ENCODE results near the gene CLOCK. TPM values are rescaled to one million over a fixed set of nuclear protein-coding genes. Genes with fewer than 3 reads are reported as not detected.

The CLOCK gene
- polyA plus RNA-seq, 1 of the 3 experiments (the other 2 are of a cell fraction), result 4.2 TPM

DNA sequence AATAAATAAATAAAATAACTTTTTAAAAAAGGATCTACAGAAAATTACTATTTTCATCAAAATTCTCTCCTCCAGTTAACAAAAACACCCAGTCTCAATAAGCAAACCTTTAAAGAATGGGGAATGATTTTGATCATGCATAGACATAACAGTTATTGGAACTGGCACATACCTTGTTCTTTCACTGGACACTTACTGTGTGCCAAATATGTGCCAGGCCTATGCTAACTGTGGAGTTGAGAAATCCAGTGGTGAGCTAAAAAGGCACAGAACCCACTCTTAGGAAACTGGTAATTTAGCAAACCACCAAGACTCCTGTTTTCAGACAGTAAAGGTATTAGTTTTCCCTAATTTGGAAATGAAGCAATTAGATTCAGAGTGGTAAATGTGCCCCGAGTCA, 39.1 kb downstream of the CLOCK start:
- Histone ChIP-seq H2AFZ (ENCODE audit: low read depth) (no peak overlapping the region), H3K4me1 (ENCODE audit: control insufficient read depth in 1 of 2, insufficient read depth in 2 of 2, low read depth in 1 of 2, low read length in 1 of 2) (no peaks in the 10 kb centered on the region; a peak in 1 of 4 replicates), H3K36me3 (replicated peaks in 1 of 2; ENCODE audit: control insufficient read depth in 1 of 2, insufficient read depth in 2 of 2, low read length in 1 of 2) (peaks cover 2 to 5% of the 10 kb centered on the region in 2 experiments), H4K20me1 (ENCODE audit: insufficient read depth) (no peaks in the 10 kb centered on the region), H3K4me3 (ENCODE audit: low read depth in 2 of 2, low read length in 1 of 2) (no peak overlapping the region), H3F3A (replicated peaks; ENCODE audit: insufficient read depth) (peaks cover 14% of the 10 kb centered on the region), H3K79me2 (ENCODE audit: insufficient read depth) (peaks cover 45% of the 10 kb centered on the region; the same call in 1 of the 2 replicates), H3K9ac (no peak overlapping the region), H3K27me3 (ENCODE audit: insufficient read depth) (no peaks in the 10 kb centered on the region), H3K4me2 (no peak overlapping the region), H3K27ac (ENCODE audit: low read depth in 2 of 2, low read length in 1 of 2) (no peak overlapping the region), H3K9me3 (no peaks in the 10 kb centered on the region), H3K9me2 (no peaks in the 10 kb centered on the region)
- 100% methylated on average over 1 of the region's 1 CpG for WGBS (ENCODE audit: low lambda C conversion rate)
- TF ChIP-seq NRF1 (IDR thresholded peaks at IDR 0.05; ENCODE audit: low read depth, low read length) (no peak), SIN3A (IDR thresholded peaks at IDR 0.05; ENCODE audit: borderline replicate concordance, low read depth, low read length) (no peak), RCOR1 (IDR thresholded peaks at IDR 0.05; ENCODE audit: low read length) (no peak), TCF12 (IDR thresholded peaks at IDR 0.05) (no peak)
- no peak for DNase-seq
- ChIA-PET POLR2A (no interaction called here), CTCF (no interaction called here)

DNA sequence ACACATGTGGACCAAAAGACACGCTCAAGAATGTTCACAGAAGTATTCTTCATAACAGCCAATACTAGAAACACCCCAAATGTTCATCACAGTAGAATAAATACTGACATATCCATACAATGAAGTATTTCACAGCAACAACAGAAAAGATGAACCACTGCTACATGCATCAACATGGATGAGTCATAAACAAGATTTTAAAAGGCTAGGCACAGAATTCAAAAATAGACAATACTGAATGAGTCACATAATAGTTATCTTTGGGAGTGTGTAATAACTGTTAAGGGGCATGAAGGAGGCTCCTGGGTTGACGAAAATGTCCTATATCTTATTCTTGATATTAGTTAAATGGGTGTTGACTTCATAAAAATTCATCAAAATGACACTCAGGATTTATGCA, 43.5 kb downstream of the CLOCK start:
- H3K79me2 ChIP-seq (ENCODE audit: insufficient read depth), result peaks cover 53% of the 10 kb centered on the region; the same call in 1 of the 2 replicates
- WGBS (ENCODE audit: low lambda C conversion rate), result 67% methylated on average over 2 of the region's 2 CpGs
- H3K9me3 ChIP-seq, result no peaks in the 10 kb centered on the region
- H3K36me3 ChIP-seq (replicated peaks in 1 of 2; ENCODE audit: control insufficient read depth in 1 of 2, insufficient read depth in 2 of 2, low read length in 1 of 2), result peaks cover 3 to 11% of the 10 kb centered on the region in 2 experiments
- peak overlapping the region in 1 of 2 experiments; percentile 61; a peak in 2 of 4 replicates for H3K27ac ChIP-seq (ENCODE audit: low read depth in 2 of 2, low read length in 1 of 2)
- TF ChIP-seq NFIC (IDR thresholded peaks at IDR 0.05; ENCODE audit: borderline replicate concordance) (no peak), FOXM1 (IDR thresholded peaks at IDR 0.05; ENCODE audit: low read depth) (peak; percentile 84; the same call in 1 of the 2 replicates), FOSL2 (IDR thresholded peaks at IDR 0.05; ENCODE audit: borderline replicate concordance, low read depth) (peak; percentile 66; the same call in 1 of the 2 replicates), MEF2A (IDR thresholded peaks at IDR 0.05; ENCODE audit: borderline replicate concordance, low read depth) (peak; percentile 79), RFX5 (IDR thresholded peaks at IDR 0.05; ENCODE audit: low read length) (no peak), JUND (IDR thresholded peaks at IDR 0.05) (peak; percentile 74)
- TF ChIP-seq, protein P1, sequence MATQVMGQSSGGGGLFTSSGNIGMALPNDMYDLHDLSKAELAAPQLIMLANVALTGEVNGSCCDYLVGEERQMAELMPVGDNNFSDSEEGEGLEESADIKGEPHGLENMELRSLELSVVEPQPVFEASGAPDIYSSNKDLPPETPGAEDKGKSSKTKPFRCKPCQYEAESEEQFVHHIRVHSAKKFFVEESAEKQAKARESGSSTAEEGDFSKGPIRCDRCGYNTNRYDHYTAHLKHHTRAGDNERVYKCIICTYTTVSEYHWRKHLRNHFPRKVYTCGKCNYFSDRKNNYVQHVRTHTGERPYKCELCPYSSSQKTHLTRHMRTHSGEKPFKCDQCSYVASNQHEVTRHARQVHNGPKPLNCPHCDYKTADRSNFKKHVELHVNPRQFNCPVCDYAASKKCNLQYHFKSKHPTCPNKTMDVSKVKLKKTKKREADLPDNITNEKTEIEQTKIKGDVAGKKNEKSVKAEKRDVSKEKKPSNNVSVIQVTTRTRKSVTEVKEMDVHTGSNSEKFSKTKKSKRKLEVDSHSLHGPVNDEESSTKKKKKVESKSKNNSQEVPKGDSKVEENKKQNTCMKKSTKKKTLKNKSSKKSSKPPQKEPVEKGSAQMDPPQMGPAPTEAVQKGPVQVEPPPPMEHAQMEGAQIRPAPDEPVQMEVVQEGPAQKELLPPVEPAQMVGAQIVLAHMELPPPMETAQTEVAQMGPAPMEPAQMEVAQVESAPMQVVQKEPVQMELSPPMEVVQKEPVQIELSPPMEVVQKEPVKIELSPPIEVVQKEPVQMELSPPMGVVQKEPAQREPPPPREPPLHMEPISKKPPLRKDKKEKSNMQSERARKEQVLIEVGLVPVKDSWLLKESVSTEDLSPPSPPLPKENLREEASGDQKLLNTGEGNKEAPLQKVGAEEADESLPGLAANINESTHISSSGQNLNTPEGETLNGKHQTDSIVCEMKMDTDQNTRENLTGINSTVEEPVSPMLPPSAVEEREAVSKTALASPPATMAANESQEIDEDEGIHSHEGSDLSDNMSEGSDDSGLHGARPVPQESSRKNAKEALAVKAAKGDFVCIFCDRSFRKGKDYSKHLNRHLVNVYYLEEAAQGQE (IDR thresholded peaks at IDR 0.05; ENCODE audit: low read depth, low read length), result no peak
- CTCF ChIA-PET, result no interaction called here
- no peak overlapping the region for H3K4me3 ChIP-seq (ENCODE audit: low read depth in 2 of 2, low read length in 1 of 2)
- no peaks in the 10 kb centered on the region for H3F3A ChIP-seq (replicated peaks; ENCODE audit: insufficient read depth)
- no peaks in the 10 kb centered on the region for H4K20me1 ChIP-seq (ENCODE audit: insufficient read depth)
- peaks cover 0 to 3% of the 10 kb centered on the region in 2 experiments; a peak in 1 of 4 replicates for H3K4me1 ChIP-seq (ENCODE audit: control insufficient read depth in 1 of 2, insufficient read depth in 2 of 2, low read depth in 1 of 2, low read length in 1 of 2)
- DNase-seq, result no peak
- no peak overlapping the region for H3K9ac ChIP-seq
- H2AFZ ChIP-seq (ENCODE audit: low read depth), result no peak overlapping the region
- POLR2A ChIA-PET, result no interaction called here
- no peak overlapping the region for H3K4me2 ChIP-seq
- H3K27me3 ChIP-seq (ENCODE audit: insufficient read depth), result no peaks in the 10 kb centered on the region
- H3K9me2 ChIP-seq, result no peaks in the 10 kb centered on the region
